B cell (primary cell): Measurements from ENCODE around the gene TNNI3K. TPM values are rescaled to one million over a fixed set of nuclear protein-coding genes. Genes with fewer than 3 reads are reported as not detected.

Source experiments
- ATAC-seq: fragments of 200-7000 bp; cut with Tn5 transposase; one replicate; pipeline ENCODE4 v1.10.0; 2021; ENCODE audit warnings: low read depth, mild to moderate bottlenecking, moderate number of reproducible peaks, moderate library complexity
- CTCF ChIA-PET: fragments of 350-600 bp; sonication (Branson Sonifier 250); formaldehyde crosslinking; loops from one replicate; lab custom pipeline; 2021; ENCODE audit warnings: antibody characterized with exemption, inconsistent platforms; lab: Charles Lee
- POLR2A ChIA-PET: fragments of 350-600 bp; sonication (Branson Sonifier 250); formaldehyde crosslinking; loops from one replicate; lab custom pipeline; 2021; ENCODE audit warnings: antibody characterized with exemption; lab: Charles Lee
- DNase-seq: peaks from one replicate; pipeline ENCODE4 v3.0.0; 2013
- H2AFZ ChIP-seq: 2 replicates; pipeline ENCODE4 v1.6.1; 2012; ENCODE audit warnings: mild to moderate bottlenecking, low read depth, low read length; ENCODE audit not compliant: insufficient read depth, poor library complexity, severe bottlenecking
- H3K27ac ChIP-seq, 2 donors: 1 replicate in 1 of 2; 2 replicates in 1 of 2; pipeline ENCODE4 v1.5.1; 2012 to 2013; ENCODE audit warnings: low read length in 2 of 2, mild to moderate bottlenecking in 2 of 2, moderate library complexity in 1 of 2
- H3K27me3 ChIP-seq, 4 experiments: fragments of 200-600 bp in 1 of 4; sonication (generic) in 1 of 4; replicated peaks in 1 of 4; 1 replicate in 2 of 4; 2 replicates in 2 of 4; pipeline versions ENCODE4 v1.6.1 to v1.7.0; 2013 to 2016; ENCODE audit warnings: low read length in 3 of 4, mild to moderate bottlenecking in 2 of 4, mixed read lengths in 1 of 4, moderate library complexity in 1 of 4; ENCODE audit not compliant: insufficient read depth in 4 of 4, control insufficient read depth in 3 of 4; ENCODE audit errors: control extremely low read depth in 1 of 4
- H3K36me3 ChIP-seq, 2 experiments: replicated peaks in 1 of 2; 1 replicate in 1 of 2; 2 replicates in 1 of 2; pipeline versions ENCODE4 v1.6.1 to v1.7.1; 2013; ENCODE audit warnings: low read length in 1 of 2; ENCODE audit not compliant: insufficient read depth in 2 of 2, control insufficient read depth in 1 of 2; ENCODE audit errors: control extremely low read depth in 1 of 2, extremely low read depth in 1 of 2
- H3K4me1 ChIP-seq, 2 donors: fragments of 200-600 bp in 1 of 2; sonication (generic) in 1 of 2; 1 replicate in 1 of 2; 2 replicates in 1 of 2; pipeline versions ENCODE4 v1.5.1 to v1.6.1; 2013 to 2017; ENCODE audit warnings: low read length in 2 of 2; ENCODE audit not compliant: control insufficient read depth in 2 of 2, insufficient read depth in 2 of 2
- H3K4me2 ChIP-seq: replicated peaks from 2 replicates; pipeline ENCODE3; 2012; ENCODE audit warnings: mild to moderate bottlenecking, low read depth, low read length; ENCODE audit not compliant: poor library complexity, severe bottlenecking
- H3K4me3 ChIP-seq, 5 experiments: fragments of 200-600 bp in 1 of 5; sonication (generic) in 1 of 5; 1 replicate in 3 of 5; 2 replicates in 2 of 5; pipeline versions ENCODE4 v1.5.1 to v1.7.0; 2011 to 2016; ENCODE audit warnings: low read length in 4 of 5, mild to moderate bottlenecking in 4 of 5, low read depth in 2 of 5, control low read depth in 1 of 5, moderate library complexity in 1 of 5; ENCODE audit not compliant: insufficient read depth in 1 of 5; ENCODE audit errors: control extremely low read depth in 1 of 5, extremely low read depth in 1 of 5
- H3K79me2 ChIP-seq: fragments of 200-600 bp; sonication (generic); one replicate; pipeline ENCODE4 v1.6.0; 2016; ENCODE audit warnings: low read length; ENCODE audit not compliant: control insufficient read depth, insufficient read depth
- H3K9ac ChIP-seq: fragments of 200-600 bp; sonication (generic); 2 replicates; pipeline ENCODE4 v1.6.1; 2017; ENCODE audit warnings: mild to moderate bottlenecking, low read length, moderate library complexity
- H3K9me3 ChIP-seq, 3 donors: one replicate each; pipeline versions ENCODE4 v1.6.1 to v1.7.1; 2013; ENCODE audit warnings: low read length in 2 of 3; ENCODE audit not compliant: control insufficient read depth in 2 of 3, insufficient read depth in 1 of 3; ENCODE audit errors: control extremely low read depth in 1 of 3
- H4K20me1 ChIP-seq: 2 replicates; pipeline ENCODE4 v1.6.0; 2012; ENCODE audit warnings: mild to moderate bottlenecking, low read length; ENCODE audit not compliant: insufficient read depth, control insufficient read depth, poor library complexity, severe bottlenecking
- H3K27ac Mint-ChIP-seq: one replicate; pipeline ENCODE4 v1.8.0; 2021; ENCODE audit warnings: mixed read lengths
- H3K27me3 Mint-ChIP-seq: one replicate; pipeline ENCODE4 v1.8.0; 2021; ENCODE audit warnings: mixed read lengths
- H3K4me1 Mint-ChIP-seq: one replicate; pipeline ENCODE4 v1.8.0; 2021; ENCODE audit warnings: mixed read lengths
- H3K4me3 Mint-ChIP-seq: one replicate; pipeline ENCODE4 v1.8.0; 2021; ENCODE audit warnings: mixed read lengths
- H3K9me3 Mint-ChIP-seq: one replicate; pipeline ENCODE4 v1.8.0; 2022; ENCODE audit warnings: mixed read lengths; ENCODE audit not compliant: insufficient read depth
- CTCF ChIP-seq: fragments of 200-600 bp; IDR thresholded peaks from one replicate; pipeline ENCODE4 v1.8.0; 2022; ENCODE audit warnings: antibody characterized with exemption, mild to moderate bottlenecking
- EZH2 ChIP-seq: IDR thresholded peaks from 2 replicates; pipeline ENCODE4 v1.6.1; 2012; ENCODE audit warnings: borderline replicate concordance, low read depth, mild to moderate bottlenecking, moderate library complexity, low read length; ENCODE audit not compliant: insufficient read depth, poor library complexity, severe bottlenecking
- WGBS: methylation state at CpG from one replicate; pipeline ENCODE4 v1.1.5; 2013; ENCODE audit warnings: missing lambda C conversion rate; ENCODE audit not compliant: insufficient coverage; 5-methylcytosine and 5-hydroxymethylcytosine counted together
- intact Hi-C: fragments of 100-400 bp; cut with micrococcal nuclease; formaldehyde crosslinking; loops from one replicate; pipeline ENCODE4 v1.10.0; 2022
- polyA plus RNA-seq: library from polyadenylated mRNA; depleted of rRNA; stranded (reverse); fragments of >200 nt; gene quantifications from 2 replicates; pipeline ENCODE4 v1.2.3, GENCODE V29; 2012
- total RNA-seq, 2 donors: library from RNA; stranded (reverse); fragments of 120-200 nt in 1 of 2; gene quantifications; 1 replicate in 1 of 2; 2 replicates in 1 of 2; pipeline versions ENCODE4 v1.2.3 to v1.2.4, GENCODE V29; 2013 to 2022

TNNI3K gene
- total and polyA plus RNA-seq, 2 donors (not counting 1 experiment from before 2014, with no cell fraction given), result 0.52 to 3.1 TPM

- H3K4me1 ChIP-seq, result no peaks in the 10 kb centered on the region
- no peaks in the 10 kb centered on the region for H3K9me3 Mint-ChIP-seq
Observed at GRCh38 chr1:74422421-74423292, 187.5 kb downstream of the TNNI3K start.

More at GRCh38 chr1:74422421-74423292, 187.5 kb downstream of the TNNI3K start:
- Histone ChIP-seq H4K20me1 (no peaks in the 10 kb centered on the region), H3K27ac (no peak overlapping the region), H3K9ac (no peak overlapping the region), H3K79me2 (no peaks in the 10 kb centered on the region), H3K9me3 (no peaks in the 10 kb centered on the region), H3K4me2 (no peak overlapping the region), H3K4me3 (no peak overlapping the region), H2AFZ (no peak overlapping the region), H3K27me3 (no peaks in the 10 kb centered on the region), H3K36me3 (no peaks in the 10 kb centered on the region)
- DNase-seq (no peak), ATAC-seq (no peak)
- no peaks in the 10 kb centered on the region for H3K4me1 Mint-ChIP-seq
- intact Hi-C loops, result no loop called here
- H3K27ac Mint-ChIP-seq, result no peak overlapping the region
- H3K4me3 Mint-ChIP-seq, result no peak overlapping the region
- ChIA-PET CTCF (no interaction called here), POLR2A (no interaction called here)
- H3K27me3 Mint-ChIP-seq, result peaks cover 5% of the 10 kb centered on the region
- WGBS, result 90% methylated on average over 2 of the region's 4 CpGs
- TF ChIP-seq CTCF, result no peak
- TF ChIP-seq EZH2, result no peak
